Raji (cell line): Measurements from ENCODE around the gene CLK4.

Experiments
- POLR2A ChIP-seq: IDR thresholded peaks from 2 replicates; pipeline ENCODE4 v1.6.1; 2011; ENCODE audit warnings: low read depth, low read length, control low read depth; ENCODE audit not compliant: insufficient read depth

The CLK4 gene

GRCh38 chr5:178577944-178578343, 48.9 kb downstream of the CLK4 start:
- TF ChIP-seq POLR2A = no peak

- no peak for TF ChIP-seq POLR2A
These were observed 49.4 kb downstream of the CLK4 start for GRCh38 chr5:178577376-178577839.

GRCh38 chr5:178576591-178577351, 50.1 kb downstream of the CLK4 start:
- no peak for TF ChIP-seq POLR2A

GRCh38 chr5:178573216-178573615, 53.6 kb downstream of the CLK4 start:
- no peak for TF ChIP-seq POLR2A

- no peak for TF ChIP-seq POLR2A
These were observed 54.2 kb downstream of the CLK4 start for GRCh38 chr5:178572617-178573016.

GRCh38 chr5:178569485-178569884, 57.4 kb downstream of the CLK4 start:
- TF ChIP-seq POLR2A = no peak

GRCh38 chr5:178564811-178565550, 61.9 kb downstream of the CLK4 start:
- no peak for TF ChIP-seq POLR2A

GRCh38 chr5:178564397-178564796, 62.5 kb downstream of the CLK4 start:
- no peak for TF ChIP-seq POLR2A

GRCh38 chr5:178563621-178564020, 63.2 kb downstream of the CLK4 start:
- TF ChIP-seq POLR2A = no peak

GRCh38 chr5:178561746-178562264, 65.0 kb downstream of the CLK4 start:
- TF ChIP-seq POLR2A = no peak

GRCh38 chr5:178560911-178561310, 65.9 kb downstream of the CLK4 start:
- no peak for TF ChIP-seq POLR2A

- TF ChIP-seq POLR2A = no peak
These were observed 69.4 kb downstream of the CLK4 start for GRCh38 chr5:178557416-178557815.

GRCh38 chr5:178555771-178556211, 71.1 kb downstream of the CLK4 start:
- TF ChIP-seq POLR2A = no peak

- no peak for TF ChIP-seq POLR2A
These were observed 71.8 kb downstream of the CLK4 start for GRCh38 chr5:178555005-178555404.

- no peak for TF ChIP-seq POLR2A
These were observed 72.5 kb downstream of the CLK4 start for GRCh38 chr5:178554311-178554710.

GRCh38 chr5:178553517-178553916, 73.3 kb downstream of the CLK4 start:
- TF ChIP-seq POLR2A = no peak
